AG20443 (cell line): ENCODE measurements around the gene VMO1.

Experiments used
- DNase-seq: peaks from one replicate; pipeline ENCODE4 v3.0.0; 2012; ENCODE audit warnings: low spot score, mixed read lengths

The VMO1 gene

DNA sequence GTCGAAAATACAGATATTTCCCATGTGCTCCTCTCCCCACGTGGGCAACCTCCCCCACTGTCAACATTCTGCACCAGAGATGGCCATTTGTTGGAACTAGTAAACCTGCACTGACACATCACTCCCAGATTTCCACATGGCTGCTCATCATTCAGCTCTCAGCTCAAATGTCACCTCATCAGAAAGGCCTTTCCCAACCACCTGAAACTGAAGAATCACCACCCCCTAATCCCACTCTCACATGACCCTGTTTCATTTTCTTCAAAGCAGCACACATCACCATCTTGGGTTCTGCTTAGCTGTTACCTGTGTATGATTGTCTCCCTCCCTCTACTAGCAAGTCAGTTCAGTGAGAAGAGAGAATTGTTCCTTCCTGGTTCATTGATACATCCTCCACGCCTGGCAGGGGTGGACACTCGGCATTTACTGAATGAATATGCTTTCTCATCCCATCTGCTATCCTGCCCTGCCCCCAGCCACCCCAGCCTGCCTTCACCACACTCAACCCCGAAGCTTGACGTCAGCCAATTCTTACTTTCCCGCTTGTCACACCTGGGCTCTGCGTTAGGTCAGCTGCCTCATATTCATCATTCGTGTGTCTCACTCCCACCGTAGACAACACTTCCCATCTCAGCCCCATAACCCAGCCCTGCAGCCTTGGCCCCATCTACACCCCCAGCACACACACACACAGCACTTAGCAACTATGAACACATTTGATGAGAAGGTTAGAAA lies 14.5 kb upstream of the VMO1 start:
- DNase-seq = no peak

GRCh38 chr17:4796552-4796920 lies 10.4 kb upstream of the VMO1 start:
- DNase-seq = peak; percentile 73

GRCh38 chr17:4795168-4795567 lies 9.0 kb upstream of the VMO1 start:
- DNase-seq = no peak

- DNase-seq = no peak
Observed at GRCh38 chr17:4790705-4791088, 4.5 kb upstream of the VMO1 start.

GRCh38 chr17:4789951-4790704 lies 4.0 kb upstream of the VMO1 start:
- DNase-seq = peak; percentile 95

DNA sequence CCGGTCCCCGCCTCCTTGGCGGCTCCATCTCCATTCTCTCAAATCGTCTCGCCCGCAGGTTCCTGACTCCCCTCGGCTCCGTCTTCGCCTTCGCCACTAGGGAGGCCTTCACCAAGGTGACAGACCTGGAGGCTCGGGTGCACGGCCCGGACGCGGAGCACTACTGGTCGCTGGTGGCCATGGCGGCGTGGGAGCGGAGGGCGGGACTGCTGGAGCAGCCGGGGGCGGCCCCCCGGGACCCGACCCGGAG lies 3.5 kb upstream of the VMO1 start:
- DNase-seq = no peak

DNA sequence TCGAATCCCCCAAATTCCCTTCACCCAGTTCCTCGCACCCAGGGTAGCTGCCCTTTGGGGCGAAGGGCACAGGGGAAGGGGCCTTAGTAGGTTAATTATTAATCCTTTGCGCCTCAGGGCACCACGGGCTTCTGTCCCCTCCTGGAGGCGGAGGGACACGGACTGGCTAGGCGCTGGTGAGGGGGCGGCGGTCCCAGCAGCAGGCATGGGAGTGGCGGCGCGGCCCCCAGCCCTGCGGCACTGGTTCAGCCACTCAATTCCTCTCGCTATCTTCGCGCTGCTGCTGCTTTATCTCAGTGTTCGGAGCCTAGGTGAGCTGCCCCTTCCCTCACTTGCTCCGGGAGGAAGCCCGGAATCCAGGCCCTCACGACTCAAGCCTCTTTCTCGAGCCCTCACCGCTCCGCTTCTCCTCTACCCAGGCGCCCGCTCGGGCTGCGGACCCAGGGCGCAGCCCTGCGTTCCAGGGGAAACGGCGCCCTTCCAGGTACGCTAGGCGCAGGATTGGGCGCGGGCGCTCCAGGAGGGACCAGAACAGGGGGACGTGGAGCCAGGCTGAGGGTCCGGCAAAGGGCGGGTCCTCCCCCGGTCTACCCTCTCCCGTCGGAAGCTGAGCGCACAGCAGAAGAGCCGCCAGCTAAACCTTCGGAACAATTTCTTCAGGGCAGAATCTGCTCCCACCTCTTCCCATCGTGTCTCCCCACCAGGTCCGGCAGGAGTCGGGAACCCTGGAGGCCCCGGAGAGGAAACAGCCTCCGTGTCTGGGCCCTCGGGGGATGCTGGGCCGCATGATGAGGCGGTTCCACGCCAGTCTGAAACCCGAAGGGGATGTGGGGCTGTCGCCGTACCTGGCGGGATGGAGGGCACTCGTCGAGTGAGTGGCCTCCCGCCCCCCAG lies 2.9 kb upstream of the VMO1 start, which contains the start of gene GLTPD2:
TSS of gene GLTPD2 (plus strand) at position 158 of the 894 bp plus-strand sequence. CDS start at position 206, 48 bp downstream.
- DNase-seq = no peak

- DNase-seq = no peak
Observed at GRCh38 chr17:4788159-4788806, 2.1 kb upstream of the VMO1 start.

GRCh38 chr17:4786516-4786915 lies 352 bp upstream of the VMO1 start:
- DNase-seq = no peak

GRCh38 chr17:4785311-4786105 lies 656 bp downstream of the VMO1 start:
- DNase-seq = no peak

DNA sequence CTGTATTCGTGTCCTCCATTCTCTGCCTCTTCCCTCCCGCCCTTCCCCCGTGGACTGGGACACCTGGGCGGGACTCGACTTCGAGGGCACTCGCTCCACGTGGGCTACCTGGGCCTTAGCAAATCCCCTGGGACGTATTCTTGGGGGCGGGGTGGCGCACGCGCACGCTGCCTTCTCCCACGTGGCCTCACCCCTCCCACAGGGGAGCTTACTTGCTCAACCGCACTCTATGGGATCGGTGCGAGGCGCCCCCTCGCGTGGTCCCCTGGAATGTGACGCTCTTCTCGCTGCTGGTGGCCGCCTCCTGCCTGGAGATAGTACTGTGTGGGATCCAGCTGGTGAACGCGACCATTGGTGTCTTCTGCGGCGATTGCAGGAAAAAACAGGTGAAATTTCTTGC lies 3.5 kb downstream of the VMO1 start:
- DNase-seq = no peak

- no peak for DNase-seq
Observed at GRCh38 chr17:4780325-4780955, 5.7 kb downstream of the VMO1 start.

GRCh38 chr17:4777969-4778760 lies 8.0 kb downstream of the VMO1 start:
- no peak for DNase-seq

GRCh38 chr17:4772235-4772613 lies 13.9 kb downstream of the VMO1 start:
- DNase-seq = no peak

DNA sequence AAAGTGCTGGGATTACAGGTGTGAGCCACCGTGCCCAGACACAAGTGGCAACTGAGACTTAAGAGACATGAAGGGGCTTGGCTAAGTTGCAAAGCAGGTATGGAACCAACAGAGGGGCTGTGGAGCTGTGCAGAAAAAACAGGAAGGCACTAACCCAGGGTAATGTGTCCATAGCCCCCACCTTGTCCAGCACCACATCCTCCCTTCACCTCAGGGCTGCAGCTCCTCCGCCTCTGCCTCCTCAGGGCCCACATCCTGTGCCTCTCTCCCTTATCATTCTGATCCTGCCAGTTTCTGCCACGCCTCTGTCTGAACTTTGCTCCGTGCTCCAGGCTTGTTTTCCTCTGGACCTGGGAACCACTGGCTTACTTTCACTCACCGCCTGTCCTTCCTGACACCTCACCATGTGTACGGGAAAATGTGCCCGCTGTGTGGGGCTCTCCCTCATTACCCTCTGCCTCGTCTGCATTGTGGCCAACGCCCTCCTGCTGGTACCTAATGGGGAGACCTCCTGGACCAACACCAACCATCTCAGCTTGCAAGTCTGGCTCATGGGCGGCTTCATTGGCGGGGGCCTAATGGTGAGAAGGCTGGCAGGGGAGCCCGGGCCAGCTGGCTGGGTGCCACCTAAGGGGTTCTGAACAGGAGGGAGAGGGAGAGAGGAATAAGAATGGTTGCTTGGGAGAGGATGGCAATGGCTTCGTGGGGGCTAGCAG lies 14.5 kb downstream of the VMO1 start, which contains the start of gene TM4SF5:
TSS of gene TM4SF5 (plus strand) at position 368 of the 716 bp plus-strand sequence. CDS start at position 405, 37 bp downstream.
- DNase-seq = no peak

DNA sequence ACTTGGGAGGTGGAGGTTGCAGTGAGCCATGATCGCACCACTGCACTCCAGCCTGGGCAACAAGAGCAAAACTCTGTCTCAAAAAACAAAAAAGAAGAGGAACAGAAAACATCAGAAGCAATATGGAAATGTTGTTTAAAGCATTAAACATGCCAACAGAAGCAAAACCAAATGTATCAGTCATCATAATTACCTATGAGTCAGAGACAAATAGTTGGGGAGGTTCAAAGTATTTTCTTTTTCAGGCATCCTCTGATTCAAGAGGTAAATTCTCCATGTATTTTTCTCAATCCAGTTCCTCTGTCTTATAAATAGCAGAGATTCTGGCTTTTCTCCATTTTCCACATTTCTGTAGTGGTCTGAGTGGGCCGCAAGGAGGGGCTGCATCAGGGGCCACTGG lies 16.5 kb downstream of the VMO1 start:
- peak; percentile 37 for DNase-seq

GRCh38 chr17:4768298-4768697 lies 17.9 kb downstream of the VMO1 start:
- DNase-seq = no peak

- no peak for DNase-seq
Observed at GRCh38 chr17:4766723-4767122, 19.4 kb downstream of the VMO1 start.

- no peak for DNase-seq
Observed at GRCh38 chr17:4766201-4766600, 20.0 kb downstream of the VMO1 start.
